Gastrocnemius medialis (tissue), 4 donors: Measurements from ENCODE around the gene KLHL15.

Experiments used
- POLR2A ChIP-seq, 2 donors: fragments of 450-650 bp; IDR thresholded peaks; one replicate each; pipeline ENCODE4 v1.6.1; 2017; ENCODE audit warnings: antibody characterized with exemption in 2 of 2, mild to moderate bottlenecking in 2 of 2, moderate library complexity in 2 of 2
- TF ChIP-seq, protein P1 (sequence below), 5 experiments: fragments of 450-650 bp in 3 of 5; fragments of 200-600 bp in 2 of 5; sonication (generic) in 2 of 5; IDR thresholded peaks in 4 of 5; conservative IDR thresholded peaks in 1 of 5; 1 replicate in 4 of 5; 2 replicates in 1 of 5; pipeline ENCODE4 v1.5.1; 2016 to 2019; ENCODE audit warnings: antibody characterized with exemption in 5 of 5, mild to moderate bottlenecking in 3 of 5, moderate library complexity in 3 of 5

DNA sequence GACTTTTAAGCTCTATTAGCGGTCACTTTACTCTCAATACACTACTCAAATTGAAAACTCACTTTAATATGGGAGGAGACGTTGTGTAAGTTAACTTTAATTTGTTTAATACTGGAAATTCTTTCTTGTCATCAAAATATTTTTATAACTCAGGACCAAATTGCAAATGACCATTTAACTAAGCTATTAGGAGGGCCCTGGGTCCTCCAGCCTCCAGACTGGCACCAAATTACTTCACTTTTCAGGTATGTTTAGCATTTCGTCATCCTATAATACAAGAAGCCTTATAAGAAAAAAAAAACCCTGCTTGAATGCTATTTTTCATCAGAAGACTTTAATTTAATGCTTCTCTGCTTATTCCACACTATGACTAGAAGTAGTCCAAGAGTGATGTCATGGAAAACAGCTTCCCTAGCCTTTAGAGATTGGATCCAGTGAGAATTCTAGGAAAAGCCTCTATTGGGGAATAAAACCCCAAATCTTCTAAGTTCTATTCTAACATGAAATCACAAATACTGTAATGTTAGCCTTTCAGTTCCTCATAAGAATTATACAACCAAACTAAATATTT is 6.6 kb downstream of the KLHL15 start:
- TF ChIP-seq, protein P1, sequence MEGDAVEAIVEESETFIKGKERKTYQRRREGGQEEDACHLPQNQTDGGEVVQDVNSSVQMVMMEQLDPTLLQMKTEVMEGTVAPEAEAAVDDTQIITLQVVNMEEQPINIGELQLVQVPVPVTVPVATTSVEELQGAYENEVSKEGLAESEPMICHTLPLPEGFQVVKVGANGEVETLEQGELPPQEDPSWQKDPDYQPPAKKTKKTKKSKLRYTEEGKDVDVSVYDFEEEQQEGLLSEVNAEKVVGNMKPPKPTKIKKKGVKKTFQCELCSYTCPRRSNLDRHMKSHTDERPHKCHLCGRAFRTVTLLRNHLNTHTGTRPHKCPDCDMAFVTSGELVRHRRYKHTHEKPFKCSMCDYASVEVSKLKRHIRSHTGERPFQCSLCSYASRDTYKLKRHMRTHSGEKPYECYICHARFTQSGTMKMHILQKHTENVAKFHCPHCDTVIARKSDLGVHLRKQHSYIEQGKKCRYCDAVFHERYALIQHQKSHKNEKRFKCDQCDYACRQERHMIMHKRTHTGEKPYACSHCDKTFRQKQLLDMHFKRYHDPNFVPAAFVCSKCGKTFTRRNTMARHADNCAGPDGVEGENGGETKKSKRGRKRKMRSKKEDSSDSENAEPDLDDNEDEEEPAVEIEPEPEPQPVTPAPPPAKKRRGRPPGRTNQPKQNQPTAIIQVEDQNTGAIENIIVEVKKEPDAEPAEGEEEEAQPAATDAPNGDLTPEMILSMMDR (IDR thresholded peaks at IDR 0.05 in 4 of 5, conservative IDR thresholded peaks at IDR 0.05 in 1 of 5): no peak
- TF ChIP-seq POLR2A (IDR thresholded peaks at IDR 0.05): no peak
